ENCODE data around the gene MRPL18. TPM values are rescaled to one million over a fixed set of nuclear protein-coding genes. Genes with fewer than 3 reads are reported as not detected.
A peak's percentile ranks its signal among the peaks of the same experiment; 100 is the strongest.

Gene MRPL18
- total RNA-seq, 1 donor from 2014 or later: 53.0 TPM

- DNase-seq (ENCODE audit: low read depth, low spot score): no peak
- peak overlapping the region; percentile 27 for H3K27ac Mint-ChIP-seq (ENCODE audit: unreplicated experiment)
- H3K27me3 Mint-ChIP-seq (ENCODE audit: low read depth): no peaks in the 10 kb centered on the region
- TF ChIP-seq, protein P1, sequence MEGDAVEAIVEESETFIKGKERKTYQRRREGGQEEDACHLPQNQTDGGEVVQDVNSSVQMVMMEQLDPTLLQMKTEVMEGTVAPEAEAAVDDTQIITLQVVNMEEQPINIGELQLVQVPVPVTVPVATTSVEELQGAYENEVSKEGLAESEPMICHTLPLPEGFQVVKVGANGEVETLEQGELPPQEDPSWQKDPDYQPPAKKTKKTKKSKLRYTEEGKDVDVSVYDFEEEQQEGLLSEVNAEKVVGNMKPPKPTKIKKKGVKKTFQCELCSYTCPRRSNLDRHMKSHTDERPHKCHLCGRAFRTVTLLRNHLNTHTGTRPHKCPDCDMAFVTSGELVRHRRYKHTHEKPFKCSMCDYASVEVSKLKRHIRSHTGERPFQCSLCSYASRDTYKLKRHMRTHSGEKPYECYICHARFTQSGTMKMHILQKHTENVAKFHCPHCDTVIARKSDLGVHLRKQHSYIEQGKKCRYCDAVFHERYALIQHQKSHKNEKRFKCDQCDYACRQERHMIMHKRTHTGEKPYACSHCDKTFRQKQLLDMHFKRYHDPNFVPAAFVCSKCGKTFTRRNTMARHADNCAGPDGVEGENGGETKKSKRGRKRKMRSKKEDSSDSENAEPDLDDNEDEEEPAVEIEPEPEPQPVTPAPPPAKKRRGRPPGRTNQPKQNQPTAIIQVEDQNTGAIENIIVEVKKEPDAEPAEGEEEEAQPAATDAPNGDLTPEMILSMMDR (conservative IDR thresholded peaks at IDR 0.05): no peak
- H3K4me1 Mint-ChIP-seq: peaks cover 21% of the 10 kb centered on the region
- no peaks in the 10 kb centered on the region for H3K36me3 Mint-ChIP-seq (ENCODE audit: low read depth)
- no peaks in the 10 kb centered on the region for H3K9me3 Mint-ChIP-seq
- no peak overlapping the region for H3K4me3 Mint-ChIP-seq
Observed at GRCh38 chr6:159806021-159806458, 15.8 kb downstream of the MRPL18 start.

DNA sequence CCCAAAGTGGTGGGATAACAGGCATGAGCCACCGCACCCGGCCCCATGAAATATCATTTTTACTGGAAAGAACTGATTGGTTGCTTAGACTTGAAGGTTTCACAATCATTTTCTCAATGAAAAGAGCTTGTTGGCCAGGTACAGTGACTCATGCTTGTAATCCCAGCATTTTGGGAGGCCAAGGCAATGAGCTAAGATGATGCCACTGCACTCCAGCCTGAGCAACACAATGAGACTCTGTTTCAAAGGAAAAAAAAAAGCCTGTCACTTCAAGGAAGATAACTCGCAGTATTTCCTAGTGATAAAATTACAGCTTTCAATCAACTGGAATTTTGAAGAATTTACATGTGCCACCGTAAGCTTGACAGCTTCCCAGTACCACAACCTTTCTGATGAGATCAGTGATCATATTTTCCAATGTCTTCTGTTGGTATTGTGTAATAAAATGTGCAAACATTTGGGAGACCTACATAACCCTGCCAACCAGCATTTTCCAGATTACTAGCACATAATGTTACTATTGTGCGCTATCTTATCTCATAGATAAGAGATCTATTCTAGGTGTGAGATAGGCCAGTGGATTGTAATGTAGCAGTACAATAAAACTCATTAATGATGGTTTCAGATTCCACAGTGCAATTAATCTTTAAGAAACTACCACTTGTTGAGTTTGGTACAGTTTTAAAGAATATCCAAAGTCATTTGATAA is 17.0 kb downstream of the MRPL18 start:
- Mint-ChIP-seq H3K4me1 (peaks cover 21% of the 10 kb centered on the region), H3K9me3 (no peaks in the 10 kb centered on the region), H3K27me3 (ENCODE audit: low read depth) (no peaks in the 10 kb centered on the region), H3K4me3 (no peak overlapping the region), H3K27ac (ENCODE audit: unreplicated experiment) (no peak overlapping the region), H3K36me3 (ENCODE audit: low read depth) (no peaks in the 10 kb centered on the region)
- TF ChIP-seq, protein P1 (conservative IDR thresholded peaks at IDR 0.05): no peak
- no peak for DNase-seq (ENCODE audit: low read depth, low spot score)

- no peak for DNase-seq (ENCODE audit: low read depth, low spot score)
- Mint-ChIP-seq H3K9me3 (no peaks in the 10 kb centered on the region), H3K4me3 (no peak overlapping the region), H3K4me1 (peaks cover 21% of the 10 kb centered on the region), H3K27me3 (ENCODE audit: low read depth) (no peaks in the 10 kb centered on the region), H3K36me3 (ENCODE audit: low read depth) (no peaks in the 10 kb centered on the region), H3K27ac (ENCODE audit: unreplicated experiment) (peak overlapping the region; percentile 57)
- TF ChIP-seq, protein P1 (conservative IDR thresholded peaks at IDR 0.05): no peak
Observed at GRCh38 chr6:159808647-159809046, 18.4 kb downstream of the MRPL18 start.

- no peak for DNase-seq (ENCODE audit: low read depth, low spot score)
- H3K27me3 Mint-ChIP-seq (ENCODE audit: low read depth): no peaks in the 10 kb centered on the region
- H3K4me1 Mint-ChIP-seq: peaks cover 21% of the 10 kb centered on the region
- H3K27ac Mint-ChIP-seq (ENCODE audit: unreplicated experiment): no peak overlapping the region
- no peak overlapping the region for H3K4me3 Mint-ChIP-seq
- TF ChIP-seq, protein P1 (conservative IDR thresholded peaks at IDR 0.05): no peak
- no peaks in the 10 kb centered on the region for H3K36me3 Mint-ChIP-seq (ENCODE audit: low read depth)
- H3K9me3 Mint-ChIP-seq: no peaks in the 10 kb centered on the region
Observed at GRCh38 chr6:159809149-159809548, 18.9 kb downstream of the MRPL18 start.

GRCh38 chr6:159813781-159814180 is 23.5 kb downstream of the MRPL18 start:
- peaks cover 2% of the 10 kb centered on the region for H3K27me3 Mint-ChIP-seq (ENCODE audit: low read depth)
- H3K9me3 Mint-ChIP-seq: no peaks in the 10 kb centered on the region
- peaks cover 17% of the 10 kb centered on the region for H3K4me1 Mint-ChIP-seq
- no peaks in the 10 kb centered on the region for H3K36me3 Mint-ChIP-seq (ENCODE audit: low read depth)
- DNase-seq (ENCODE audit: low read depth, low spot score): no peak
- TF ChIP-seq, protein P1 (conservative IDR thresholded peaks at IDR 0.05): no peak
- no peak overlapping the region for H3K27ac Mint-ChIP-seq (ENCODE audit: unreplicated experiment)
- H3K4me3 Mint-ChIP-seq: no peak overlapping the region
